HG02571 (cell line): Measurements from ENCODE around the gene GRIN2A.

Experiments
- ATAC-seq: cut with Tn5 transposase; IDR thresholded peaks from one replicate; pipeline ENCODE4 v1.9.1; 2021; ENCODE audit warnings: mild to moderate bottlenecking, moderate library complexity; ENCODE audit not compliant: unreplicated experiment

The GRIN2A gene

GRCh38 chr16:10137341-10137740 lies 44.9 kb downstream of the GRIN2A start:
- ATAC-seq = no peak

DNA sequence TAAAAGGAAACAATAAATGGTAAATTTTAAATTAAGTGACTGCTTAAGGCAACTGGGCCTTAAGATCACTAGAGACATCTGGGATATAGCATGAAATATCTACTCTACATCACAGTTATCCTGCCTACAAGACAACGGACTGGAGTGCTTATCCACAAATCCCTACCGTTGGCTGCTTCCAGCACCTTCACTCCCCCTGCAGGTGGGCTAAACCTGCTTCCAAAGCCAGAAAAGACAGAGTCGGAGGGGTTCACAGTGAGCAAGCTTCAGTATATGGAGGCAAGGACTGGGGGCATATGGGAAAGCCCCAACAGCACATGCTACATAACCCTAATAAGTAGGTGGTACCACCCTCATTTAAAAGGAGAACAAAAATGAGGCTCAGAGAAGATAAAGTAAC lies 45.3 kb downstream of the GRIN2A start:
- no peak for ATAC-seq

GRCh38 chr16:10130538-10130937 lies 51.7 kb downstream of the GRIN2A start:
- no peak for ATAC-seq

- ATAC-seq = no peak
Measured at GRCh38 chr16:10128397-10129258, 53.6 kb downstream of the GRIN2A start.

- no peak for ATAC-seq
Measured at GRCh38 chr16:10126686-10127085, 55.5 kb downstream of the GRIN2A start.

DNA sequence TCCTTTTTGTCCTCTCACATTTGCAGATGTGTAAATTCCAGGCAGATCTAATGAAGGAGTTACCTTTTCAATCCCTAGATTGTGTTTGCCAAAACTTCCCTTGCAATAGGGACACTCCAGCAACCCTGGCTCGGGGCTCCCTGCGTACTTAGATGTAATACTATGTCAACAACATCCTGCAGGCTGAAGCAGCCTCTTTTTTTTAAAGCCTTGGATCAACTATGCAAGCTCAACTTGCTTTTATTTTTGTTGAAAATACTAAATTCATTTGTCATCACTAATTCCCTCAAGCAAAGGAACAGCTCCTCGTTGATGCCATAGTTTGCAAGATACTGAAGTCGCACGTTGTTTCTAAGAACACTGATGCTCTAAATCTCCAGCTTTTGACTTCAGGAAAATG lies 59.1 kb downstream of the GRIN2A start:
- no peak for ATAC-seq

GRCh38 chr16:10122546-10122945 lies 59.7 kb downstream of the GRIN2A start:
- no peak for ATAC-seq

- no peak for ATAC-seq
Measured at GRCh38 chr16:10121897-10122425, 60.3 kb downstream of the GRIN2A start.

- no peak for ATAC-seq
Measured at GRCh38 chr16:10121491-10121890, 60.7 kb downstream of the GRIN2A start.

- ATAC-seq = no peak
Measured at GRCh38 chr16:10120953-10121352, 61.3 kb downstream of the GRIN2A start.

DNA sequence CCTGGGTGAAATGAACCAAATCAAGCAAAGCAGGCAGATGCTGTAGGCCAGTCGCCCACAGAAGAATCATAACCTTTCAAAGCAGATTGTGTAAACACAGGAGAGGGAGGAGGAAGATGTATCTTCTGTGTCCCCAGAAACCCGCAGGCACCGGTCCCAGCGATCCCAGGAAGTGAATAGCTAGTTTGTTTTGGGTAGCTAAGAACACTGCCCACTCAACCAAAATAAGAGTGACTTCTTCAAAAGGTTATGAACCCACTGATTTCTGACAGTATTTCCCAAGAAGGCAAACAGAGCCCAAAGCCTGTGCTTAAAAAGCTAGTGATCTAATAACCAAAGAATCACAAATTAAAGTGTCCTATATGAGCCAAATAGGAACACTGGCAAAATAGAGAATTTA lies 67.8 kb downstream of the GRIN2A start:
- no peak for ATAC-seq

DNA sequence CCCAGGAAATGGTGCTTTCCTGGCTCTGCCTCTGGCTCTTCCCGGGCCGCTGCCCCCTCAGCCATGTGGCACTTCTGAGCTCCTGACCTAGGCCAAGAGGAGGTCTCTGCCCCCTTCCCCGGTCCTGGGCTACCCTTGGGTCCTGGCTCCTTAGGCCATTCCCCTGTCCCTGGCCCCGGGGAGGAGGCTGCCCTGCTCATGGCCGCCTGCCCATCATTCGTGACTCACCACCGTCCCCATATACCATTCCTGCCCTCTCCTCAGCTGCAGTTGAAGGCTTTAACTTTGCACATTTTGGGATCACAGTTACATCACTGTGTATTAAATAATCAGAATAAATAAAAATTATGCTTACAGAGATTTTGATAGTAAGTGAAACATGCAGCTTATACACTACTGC lies 69.0 kb downstream of the GRIN2A start:
- no peak for ATAC-seq

DNA sequence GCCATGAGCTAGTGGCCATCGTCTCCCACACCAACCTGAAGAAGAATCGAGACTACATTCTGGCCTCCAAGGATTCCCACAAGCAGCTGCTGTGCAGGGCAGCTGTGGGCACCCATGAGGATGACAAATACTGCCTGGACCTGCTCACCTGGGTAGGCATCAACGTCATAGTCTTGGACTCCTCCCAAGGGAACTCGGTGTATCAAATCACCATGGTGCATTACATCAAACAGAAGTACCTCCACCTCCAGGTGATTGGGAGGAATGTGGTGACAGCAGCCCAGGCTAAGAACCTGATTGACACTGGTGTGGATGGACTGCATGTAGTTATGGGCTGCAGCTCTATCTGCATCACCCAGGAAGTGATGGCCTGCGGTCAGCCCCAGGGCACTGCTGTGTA lies 70.2 kb downstream of the GRIN2A start:
- no peak for ATAC-seq

GRCh38 chr16:10111156-10111761 lies 71.0 kb downstream of the GRIN2A start:
- no peak for ATAC-seq

DNA sequence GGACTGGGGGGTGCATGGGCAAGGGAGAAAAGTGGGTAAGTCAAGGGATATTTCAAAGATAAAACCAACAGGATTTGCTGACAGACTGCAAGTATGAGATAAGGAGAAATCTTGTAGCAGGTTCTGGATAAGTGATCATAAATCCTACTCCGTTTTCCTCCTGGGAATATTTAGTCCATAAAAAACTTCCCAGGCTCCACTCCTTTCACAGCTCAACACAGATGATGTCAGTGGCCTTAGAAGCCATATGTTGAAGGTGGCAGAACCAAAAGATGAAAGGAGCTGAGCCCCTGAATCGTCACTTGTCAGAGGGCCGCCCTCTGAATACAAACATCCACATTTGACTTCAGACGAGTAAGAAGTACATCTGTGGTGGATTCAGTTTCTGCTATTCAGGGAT lies 71.7 kb downstream of the GRIN2A start:
- ATAC-seq = no peak

DNA sequence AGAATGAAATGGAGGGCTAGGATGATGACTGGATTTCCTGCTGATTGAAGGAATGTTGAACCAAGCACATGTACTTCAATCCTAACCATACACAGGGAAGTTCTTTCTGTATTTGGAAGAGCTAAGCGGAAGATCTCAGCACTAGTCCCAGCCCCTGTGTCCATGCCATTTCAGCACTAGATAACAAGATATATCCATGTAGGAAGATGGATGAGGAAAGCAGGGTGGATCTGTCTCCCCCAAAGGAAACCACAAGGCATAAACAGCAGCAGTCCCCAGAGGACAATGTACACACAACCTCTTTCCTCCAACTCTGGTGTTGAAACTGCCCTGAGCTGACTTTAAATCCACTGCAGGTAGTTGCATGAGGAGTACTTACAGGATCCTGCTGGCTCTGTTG lies 75.1 kb downstream of the GRIN2A start:
- ATAC-seq = no peak

GRCh38 chr16:10103700-10104099 lies 78.5 kb downstream of the GRIN2A start:
- no peak for ATAC-seq

DNA sequence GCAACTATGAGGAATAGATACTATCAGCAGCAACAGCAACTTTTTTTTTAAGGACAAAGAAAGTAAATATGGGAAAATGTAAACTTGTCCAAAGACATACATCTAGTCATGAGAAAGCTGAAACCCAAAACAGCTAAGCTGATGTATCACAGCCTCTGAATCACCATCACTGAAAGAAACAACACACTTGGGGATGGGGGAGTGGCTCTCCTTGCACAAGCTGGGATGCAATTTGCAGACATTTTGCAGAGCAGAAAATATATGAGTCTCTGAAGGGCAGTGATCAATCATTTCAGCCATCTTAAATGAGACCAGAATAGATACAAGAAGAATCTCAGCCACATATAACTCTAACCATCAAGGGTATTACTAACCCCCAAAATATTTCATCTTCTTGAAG lies 79.1 kb downstream of the GRIN2A start:
- ATAC-seq = no peak

GRCh38 chr16:10100829-10101228 lies 81.4 kb downstream of the GRIN2A start:
- no peak for ATAC-seq

GRCh38 chr16:10098991-10099390 lies 83.2 kb downstream of the GRIN2A start:
- ATAC-seq = no peak

GRCh38 chr16:10097271-10097670 lies 85.0 kb downstream of the GRIN2A start:
- ATAC-seq = no peak

DNA sequence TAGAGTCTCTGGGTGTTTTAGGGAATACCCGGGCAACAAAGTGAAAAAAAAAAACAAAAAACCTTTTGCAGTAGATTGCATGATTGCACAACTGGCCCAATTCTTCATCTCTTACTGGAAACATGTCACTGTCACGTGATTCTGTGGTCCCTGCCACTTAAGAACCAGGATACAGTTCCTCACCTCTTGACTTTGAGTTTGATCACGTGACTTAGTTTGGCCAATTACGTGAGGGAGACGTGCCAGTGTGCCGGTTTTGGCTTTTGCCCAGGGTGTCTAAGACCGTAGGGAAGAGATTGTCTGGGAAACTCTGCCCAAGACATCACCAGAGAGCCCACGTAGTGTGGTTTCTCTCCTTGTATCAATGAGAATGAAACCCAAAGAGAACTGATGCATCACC lies 88.7 kb downstream of the GRIN2A start:
- ATAC-seq = no peak
